H9 (cell line): Measurements from ENCODE around the gene MLLT3. TPM values are rescaled to one million over a fixed set of nuclear protein-coding genes. Genes with fewer than 3 reads are reported as not detected.

Experiments
- DNase-seq: peaks from one replicate; pipeline ENCODE4 v3.0.0-alpha.2; 2017
- H2AFZ ChIP-seq: one replicate; pipeline ENCODE4 v1.6.1; 2013; ENCODE audit warnings: mild to moderate bottlenecking, low read length, control low read depth, moderate library complexity
- H2AK5ac ChIP-seq: 2 replicates; pipeline ENCODE4 v1.6.1; 2013; ENCODE audit warnings: low read length, control low read depth, mixed read lengths; ENCODE audit not compliant: insufficient read length
- H2BK120ac ChIP-seq: one replicate; pipeline ENCODE4 v1.6.1; 2013; ENCODE audit warnings: low read depth, mild to moderate bottlenecking, low read length, control low read depth, inconsistent platforms; ENCODE audit not compliant: poor library complexity, severe bottlenecking
- H2BK12ac ChIP-seq: 2 replicates; pipeline ENCODE4 v1.6.1; 2013; ENCODE audit warnings: low read length, control low read depth, mixed read lengths, low read depth; ENCODE audit not compliant: insufficient read length
- H2BK15ac ChIP-seq: 2 replicates; pipeline ENCODE4 v1.6.1; 2013; ENCODE audit warnings: low read depth, low read length, control low read depth
- H2BK20ac ChIP-seq: one replicate; pipeline ENCODE4 v1.6.1; 2013; ENCODE audit warnings: low read depth, mild to moderate bottlenecking, low read length, control low read depth, inconsistent platforms; ENCODE audit not compliant: poor library complexity, severe bottlenecking
- H2BK5ac ChIP-seq: 2 replicates; pipeline ENCODE4 v1.6.1; 2013; ENCODE audit warnings: low read length, control low read depth, mixed read lengths; ENCODE audit not compliant: insufficient read length
- H3K14ac ChIP-seq: 2 replicates; pipeline ENCODE4 v1.6.1; 2013; ENCODE audit warnings: low read length, control low read depth; ENCODE audit not compliant: insufficient read depth
- H3K18ac ChIP-seq: 2 replicates; pipeline ENCODE4 v1.6.1; 2013; ENCODE audit warnings: low read depth, mild to moderate bottlenecking, mixed read lengths, low read length, control low read depth; ENCODE audit not compliant: insufficient read length
- H3K23ac ChIP-seq: 2 replicates; pipeline ENCODE4 v1.6.1; 2013; ENCODE audit warnings: low read length, control low read depth, mixed read lengths, low read depth; ENCODE audit not compliant: insufficient read length
- H3K23me2 ChIP-seq: 2 replicates; pipeline ENCODE4 v1.6.1; 2013; ENCODE audit warnings: low read depth, mild to moderate bottlenecking, mixed read lengths, low read length, control low read depth; ENCODE audit not compliant: insufficient read length, poor library complexity, severe bottlenecking
- H3K27ac ChIP-seq: 2 replicates; pipeline ENCODE4 v1.5.1; 2013; ENCODE audit warnings: low read length, control low read depth, mixed read lengths, low read depth; ENCODE audit not compliant: insufficient read length
- H3K27me3 ChIP-seq: 2 replicates; pipeline ENCODE4 v1.6.1; 2013; ENCODE audit warnings: low read length, control low read depth, inconsistent platforms; ENCODE audit not compliant: insufficient read depth
- H3K4ac ChIP-seq: 2 replicates; pipeline ENCODE4 v1.6.1; 2013; ENCODE audit warnings: low read depth, mild to moderate bottlenecking, control low read depth, inconsistent platforms, low read length, moderate library complexity
- H3K4me1 ChIP-seq: 2 replicates; pipeline ENCODE4 v1.6.1; 2013; ENCODE audit warnings: low read length, control low read depth, inconsistent platforms; ENCODE audit not compliant: insufficient read depth
- H3K4me2 ChIP-seq: 2 replicates; pipeline ENCODE4 v1.6.1; 2013; ENCODE audit warnings: low read length, control low read depth, mixed read lengths; ENCODE audit not compliant: insufficient read length, insufficient read depth
- H3K56ac ChIP-seq: 2 replicates; pipeline ENCODE4 v1.6.1; 2013; ENCODE audit warnings: low read depth, mild to moderate bottlenecking, mixed read lengths, low read length, control low read depth; ENCODE audit not compliant: insufficient read length
- H3K79me1 ChIP-seq: 2 replicates; pipeline ENCODE4 v1.6.1; 2013; ENCODE audit warnings: low read depth, mild to moderate bottlenecking, moderate library complexity, low read length, control low read depth, inconsistent platforms; ENCODE audit not compliant: insufficient read depth, poor library complexity, severe bottlenecking
- H3K79me2 ChIP-seq: 2 replicates; pipeline ENCODE4 v1.6.1; 2013; ENCODE audit warnings: low read length, control low read depth, inconsistent platforms; ENCODE audit not compliant: insufficient read depth
- H3K9ac ChIP-seq: 2 replicates; pipeline ENCODE4 v1.6.1; 2013; ENCODE audit warnings: low read length, control low read depth, mixed read lengths; ENCODE audit not compliant: insufficient read length; ENCODE audit errors: extremely low read depth
- H3K9me3 ChIP-seq: one replicate; pipeline ENCODE4 v1.6.1; 2013; ENCODE audit warnings: low read depth, low read length, inconsistent platforms; ENCODE audit not compliant: control insufficient read depth
- H3T11ph ChIP-seq: one replicate; pipeline ENCODE4 v1.6.1; 2013; ENCODE audit warnings: mild to moderate bottlenecking, low read length, control low read depth, inconsistent platforms
- H4K20me1 ChIP-seq: one replicate; pipeline ENCODE4 v1.6.1; 2013; ENCODE audit not compliant: control insufficient read depth, insufficient read length, insufficient read depth
- H4K5ac ChIP-seq: 2 replicates; pipeline ENCODE4 v1.6.1; 2013; ENCODE audit warnings: low read depth, mild to moderate bottlenecking, mixed read lengths, low read length, control low read depth; ENCODE audit not compliant: insufficient read length
- H4K8ac ChIP-seq: replicated peaks from 2 replicates; pipeline ENCODE4 v1.6.1; 2013; ENCODE audit warnings: low read length, control low read depth, mixed read lengths, low read depth; ENCODE audit not compliant: insufficient read length
- H4K91ac ChIP-seq: 2 replicates; pipeline ENCODE4 v1.6.1; 2013; ENCODE audit warnings: low read depth, mild to moderate bottlenecking, moderate library complexity, mixed read lengths, low read length, control low read depth; ENCODE audit not compliant: insufficient read length
- H3K27ac Mint-ChIP-seq, 3 experiments: 2 replicates in 2 of 3; 3 replicates in 1 of 3; pipeline ENCODE4 v1.8.0; 2020 to 2021; ENCODE audit warnings: mixed read lengths in 3 of 3, mild to moderate bottlenecking in 1 of 3, moderate library complexity in 1 of 3
- H3K27me3 Mint-ChIP-seq: 2 replicates; pipeline ENCODE4 v1.8.0; 2021; ENCODE audit warnings: low read depth, mild to moderate bottlenecking, moderate library complexity, mixed read lengths
- H3K36me3 Mint-ChIP-seq, 3 experiments: 2 replicates in 2 of 3; 3 replicates in 1 of 3; pipeline ENCODE4 v1.8.0; 2020 to 2021; ENCODE audit warnings: low read depth in 3 of 3, mixed read lengths in 3 of 3; ENCODE audit not compliant: insufficient read depth in 1 of 3
- H3K4me1 Mint-ChIP-seq, 2 experiments: 2 replicates each; pipeline ENCODE4 v1.8.0; 2020; ENCODE audit warnings: mixed read lengths in 2 of 2
- H3K4me3 Mint-ChIP-seq, 2 experiments: 2 replicates in 1 of 2; 3 replicates in 1 of 2; pipeline ENCODE4 v1.8.0; 2020 to 2021; ENCODE audit warnings: mild to moderate bottlenecking in 2 of 2, mixed read lengths in 2 of 2, moderate library complexity in 1 of 2
- H3K9me3 Mint-ChIP-seq, 2 experiments: 2 replicates in 1 of 2; 3 replicates in 1 of 2; pipeline ENCODE4 v1.8.0; 2020; ENCODE audit warnings: mild to moderate bottlenecking in 2 of 2, mixed read lengths in 2 of 2, moderate library complexity in 1 of 2
- CTCF ChIP-seq: fragments of 200-600 bp; sonication (generic); conservative IDR thresholded peaks from 3 replicates; pipeline ENCODE4 v1.8.0; 2021; ENCODE audit warnings: antibody characterized with exemption, mild to moderate bottlenecking
- WGBS: extraction: QIAGEN DNeasy Blood & Tissue Kit; methylation state at CpG from one replicate; pipeline ENCODE4 v1.1.7; 2013; ENCODE audit warnings: missing lambda C conversion rate, low lambda C conversion rate, mixed read lengths; ENCODE audit not compliant: insufficient read length; ENCODE audit errors: extremely low coverage; 5-methylcytosine and 5-hydroxymethylcytosine counted together
- total RNA-seq: library from RNA; stranded (reverse); gene quantifications from 2 replicates; pipeline ENCODE4 v1.2.1, GENCODE V29; 2021

MLLT3 gene
- total RNA-seq, 1 experiment from 2014 or later = 3.9 TPM

GRCh38 chr9:20361229-20361628, 261.1 kb downstream of the MLLT3 start:
- Histone ChIP-seq H3K27ac (no peak overlapping the region), H4K5ac (no peak overlapping the region), H3K23me2 (no peaks in the 10 kb centered on the region), H3K4me2 (no peak overlapping the region), H3K9ac (no peak overlapping the region), H2AFZ (no peak overlapping the region), H2BK12ac (no peak overlapping the region), H3K79me1 (no peaks in the 10 kb centered on the region), H2BK5ac (no peak overlapping the region), H2BK120ac (no peak overlapping the region), H3K9me3 (no peaks in the 10 kb centered on the region), H3K79me2 (no peaks in the 10 kb centered on the region), H3K18ac (no peak overlapping the region), H4K20me1 (no peaks in the 10 kb centered on the region), H4K8ac (no peak overlapping the region), H2BK20ac (no peak overlapping the region), H2AK5ac (no peak overlapping the region), H3K56ac (no peak overlapping the region), H2BK15ac (no peak overlapping the region), H4K91ac (no peak overlapping the region), H3K23ac (no peak overlapping the region), H3T11ph (no peak overlapping the region), H3K27me3 (no peaks in the 10 kb centered on the region; the same call in 1 of the 2 replicates), H3K14ac (no peak overlapping the region), H3K4ac (no peak overlapping the region), H3K4me1 (no peaks in the 10 kb centered on the region)
- Mint-ChIP-seq H3K4me3 (no peak overlapping the region), H3K4me1 (peaks cover 13 to 19% of the 10 kb centered on the region in 2 experiments), H3K9me3 (no peaks in the 10 kb centered on the region; a peak in 1 of 5 replicates), H3K27me3 (no peaks in the 10 kb centered on the region), H3K36me3 (no peaks in the 10 kb centered on the region), H3K27ac (no peak overlapping the region)
- TF ChIP-seq CTCF = no peak
- WGBS = no CpG with 5 or more reads among the region's 5 CpGs
- no peak for DNase-seq
